Activated CD8-positive, alpha-beta T cell treated with anti-CD3 and anti-CD28 coated beads for 36 hours (primary cell): Measurements from ENCODE around the gene MFAP3L. TPM values are rescaled to one million over a fixed set of nuclear protein-coding genes. Genes with fewer than 3 reads are reported as not detected.

Source experiments
- ATAC-seq: fragments of 200-7000 bp; cut with Tn5 transposase; one replicate; pipeline ENCODE4 v1.10.0; 2021; ENCODE audit warnings: mild to moderate bottlenecking, moderate library complexity
- CTCF ChIA-PET: fragments of 350-600 bp; sonication (Branson Sonifier 250); formaldehyde crosslinking; loops from one replicate; lab custom pipeline; 2021; ENCODE audit warnings: antibody characterized with exemption; lab: Charles Lee
- POLR2A ChIA-PET: fragments of 350-600 bp; sonication (Branson Sonifier 250); formaldehyde crosslinking; loops from one replicate; lab custom pipeline; 2021; ENCODE audit warnings: antibody characterized with exemption; lab: Charles Lee
- DNase-seq: peaks from one replicate; pipeline ENCODE4 v3.0.0-alpha.2; 2020
- H3K27ac Mint-ChIP-seq: one replicate; pipeline ENCODE4 v1.8.0; 2021; ENCODE audit warnings: mild to moderate bottlenecking, mixed read lengths
- H3K27me3 Mint-ChIP-seq: one replicate; pipeline ENCODE4 v1.8.0; 2021; ENCODE audit warnings: mixed read lengths
- H3K36me3 Mint-ChIP-seq: one replicate; pipeline ENCODE4 v1.8.0; 2021; ENCODE audit warnings: low read depth, mixed read lengths
- H3K4me1 Mint-ChIP-seq: one replicate; pipeline ENCODE4 v1.8.0; 2021; ENCODE audit warnings: low read depth, mixed read lengths
- H3K4me3 Mint-ChIP-seq: one replicate; pipeline ENCODE4 v1.8.0; 2021; ENCODE audit warnings: mild to moderate bottlenecking, moderate library complexity, mixed read lengths
- H3K9me3 Mint-ChIP-seq: one replicate; pipeline ENCODE4 v1.8.0; 2021; ENCODE audit warnings: mixed read lengths
- CTCF ChIP-seq: fragments of 200-600 bp; IDR thresholded peaks from one replicate; pipeline ENCODE4 v1.8.0; 2022; ENCODE audit warnings: antibody characterized with exemption, mild to moderate bottlenecking
- intact Hi-C: fragments of 100-400 bp; cut with micrococcal nuclease; formaldehyde crosslinking; loops from one replicate; pipeline ENCODE4 v1.10.0; 2022
- total RNA-seq, 2 experiments: library from RNA; stranded (reverse); gene quantifications; one replicate each; pipeline ENCODE4 v1.2.3, GENCODE V29; 2021

MFAP3L gene
- total RNA-seq, 2 experiments from 2014 or later = 0.68 to 0.85 TPM

GRCh38 chr4:170037481-170037880 lies 11.3 kb upstream of the MFAP3L start:
- intact Hi-C loops = no loop called here
- DNase-seq = no peak
- no peak for TF ChIP-seq CTCF

GRCh38 chr4:170035845-170036244 lies 9.7 kb upstream of the MFAP3L start:
- H3K27me3 Mint-ChIP-seq = peaks cover 3% of the 10 kb centered on the region
- no peaks in the 10 kb centered on the region for H3K4me1 Mint-ChIP-seq
- no peak for ATAC-seq
- no peaks in the 10 kb centered on the region for H3K9me3 Mint-ChIP-seq
- no peak for TF ChIP-seq CTCF
- POLR2A ChIA-PET = no interaction called here
- CTCF ChIA-PET = interaction anchor here (0.9 to 1.6 kb wide), 3 partner anchors 9 to 226 kb away, joined by 3 read pairs; no protein-coding TSS in a partner anchor
- DNase-seq = no peak
- H3K36me3 Mint-ChIP-seq = no peaks in the 10 kb centered on the region
- intact Hi-C loops = no loop called here
- no peak overlapping the region for H3K4me3 Mint-ChIP-seq
- no peak overlapping the region for H3K27ac Mint-ChIP-seq

More at GRCh38 chr4:170037481-170037880, 11.3 kb upstream of the MFAP3L start:
- H3K4me1 Mint-ChIP-seq = no peaks in the 10 kb centered on the region
- ChIA-PET CTCF (interaction anchor here (1.2 kb wide), 1 partner anchor 226 kb away, joined by 4 read pairs; no protein-coding TSS in a partner anchor), POLR2A (no interaction called here)
- H3K36me3 Mint-ChIP-seq = no peaks in the 10 kb centered on the region
- peaks cover 2% of the 10 kb centered on the region for H3K27me3 Mint-ChIP-seq
- no peak overlapping the region for H3K4me3 Mint-ChIP-seq
- H3K9me3 Mint-ChIP-seq = no peaks in the 10 kb centered on the region
- H3K27ac Mint-ChIP-seq = no peak overlapping the region
- ATAC-seq = no peak

GRCh38 chr4:170035231-170035630 lies 9.0 kb upstream of the MFAP3L start:
- no peak overlapping the region for H3K4me3 Mint-ChIP-seq
- intact Hi-C loops = no loop called here
- ChIA-PET POLR2A (no interaction called here), CTCF (interaction anchor here (0.9 to 1.6 kb wide), 3 partner anchors 10 to 225 kb away, joined by 3 read pairs; no protein-coding TSS in a partner anchor)
- peaks cover 3% of the 10 kb centered on the region for H3K27me3 Mint-ChIP-seq
- no peak for ATAC-seq
- H3K4me1 Mint-ChIP-seq = no peaks in the 10 kb centered on the region
- no peaks in the 10 kb centered on the region for H3K36me3 Mint-ChIP-seq
- H3K9me3 Mint-ChIP-seq = no peaks in the 10 kb centered on the region
- TF ChIP-seq CTCF = no peak
- no peak overlapping the region for H3K27ac Mint-ChIP-seq
- no peak for DNase-seq

GRCh38 chr4:170033999-170034398 lies 7.8 kb upstream of the MFAP3L start:
- CTCF ChIA-PET = no interaction called here
- ATAC-seq (no peak), DNase-seq (no peak)
- Mint-ChIP-seq H3K4me3 (no peak overlapping the region), H3K27ac (no peak overlapping the region), H3K27me3 (peaks cover 9% of the 10 kb centered on the region), H3K36me3 (no peaks in the 10 kb centered on the region), H3K9me3 (no peaks in the 10 kb centered on the region), H3K4me1 (no peaks in the 10 kb centered on the region)
- no peak for TF ChIP-seq CTCF
- intact Hi-C loops = no loop called here
- POLR2A ChIA-PET = no interaction called here

GRCh38 chr4:170030121-170030520 lies 3.9 kb upstream of the MFAP3L start:
- intact Hi-C loops = no loop called here
- DNase-seq = no peak
- TF ChIP-seq CTCF = no peak
- peaks cover 20% of the 10 kb centered on the region for H3K27me3 Mint-ChIP-seq
- no peak overlapping the region for H3K27ac Mint-ChIP-seq
- H3K9me3 Mint-ChIP-seq = peaks cover 4% of the 10 kb centered on the region
- no peak for ATAC-seq
- peaks cover 2% of the 10 kb centered on the region for H3K36me3 Mint-ChIP-seq
- ChIA-PET POLR2A (no interaction called here), CTCF (no interaction called here)
- H3K4me1 Mint-ChIP-seq = peaks cover 3% of the 10 kb centered on the region
- no peak overlapping the region for H3K4me3 Mint-ChIP-seq
